ENCODE results near the gene TBC1D14. TPM values are rescaled to one million over a fixed set of nuclear protein-coding genes. Genes with fewer than 3 reads are reported as not detected.
A peak's percentile ranks its signal among the peaks of the same experiment; 100 is the strongest.

TBC1D14 gene
- total RNA-seq, 1 donor: 34.0 TPM

GRCh38 chr4:7014815-7015214 is 105.2 kb downstream of the TBC1D14 start:
- H3K4me3 ChIP-seq (ENCODE audit: low read depth, low read length): no peak overlapping the region
- TF ChIP-seq CTCF (IDR thresholded peaks at IDR 0.05; ENCODE audit: insufficient read depth, low read length): no peak
- no peak for DNase-seq (ENCODE audit: low read depth)

DNA sequence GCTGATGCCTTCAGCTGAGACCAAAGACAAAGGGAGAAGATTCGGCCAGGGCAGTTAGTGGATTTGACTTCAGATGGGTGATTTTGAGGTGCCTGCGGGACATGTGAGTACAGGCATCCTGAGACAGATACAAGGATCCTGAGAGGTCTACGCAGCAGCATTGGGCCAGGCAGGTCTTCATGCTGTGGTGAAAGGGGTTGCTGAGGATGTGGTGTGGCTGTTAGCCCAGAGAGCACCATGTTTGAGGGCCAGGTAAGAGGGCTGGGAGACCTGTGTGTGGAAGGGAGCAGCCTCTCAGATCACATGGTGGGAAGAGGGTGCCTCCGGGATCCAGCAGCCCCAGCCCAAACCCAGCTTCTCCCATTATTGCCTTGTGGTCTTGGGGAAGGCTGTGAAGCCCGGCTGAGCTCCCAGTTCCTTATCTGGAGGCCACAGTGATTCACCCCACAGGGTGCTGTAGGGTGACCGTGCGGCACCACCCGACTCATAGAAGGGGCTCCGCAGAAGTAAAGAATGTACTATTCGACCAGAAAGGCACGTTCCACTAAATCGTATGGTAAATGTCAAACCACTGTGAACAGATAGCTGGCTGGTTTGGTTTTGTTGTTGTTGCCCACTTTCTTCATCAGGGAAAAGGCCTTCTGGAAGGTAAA is 105.9 kb downstream of the TBC1D14 start:
- H3K4me3 ChIP-seq (ENCODE audit: low read depth, low read length): no peak overlapping the region
- peak; percentile 67 for DNase-seq (ENCODE audit: low read depth)
- TF ChIP-seq CTCF (IDR thresholded peaks at IDR 0.05; ENCODE audit: insufficient read depth, low read length): no peak

- TF ChIP-seq CTCF (IDR thresholded peaks at IDR 0.05; ENCODE audit: insufficient read depth, low read length): no peak
- DNase-seq (ENCODE audit: low read depth): no peak
- H3K4me3 ChIP-seq (ENCODE audit: low read depth, low read length): no peak overlapping the region
Observed at GRCh38 chr4:7016086-7016485, 106.5 kb downstream of the TBC1D14 start.

- no peak for DNase-seq (ENCODE audit: low read depth)
- no peak for TF ChIP-seq CTCF (IDR thresholded peaks at IDR 0.05; ENCODE audit: insufficient read depth, low read length)
- H3K4me3 ChIP-seq (ENCODE audit: low read depth, low read length): no peak overlapping the region
Observed at GRCh38 chr4:7016512-7016911, 106.9 kb downstream of the TBC1D14 start.

DNA sequence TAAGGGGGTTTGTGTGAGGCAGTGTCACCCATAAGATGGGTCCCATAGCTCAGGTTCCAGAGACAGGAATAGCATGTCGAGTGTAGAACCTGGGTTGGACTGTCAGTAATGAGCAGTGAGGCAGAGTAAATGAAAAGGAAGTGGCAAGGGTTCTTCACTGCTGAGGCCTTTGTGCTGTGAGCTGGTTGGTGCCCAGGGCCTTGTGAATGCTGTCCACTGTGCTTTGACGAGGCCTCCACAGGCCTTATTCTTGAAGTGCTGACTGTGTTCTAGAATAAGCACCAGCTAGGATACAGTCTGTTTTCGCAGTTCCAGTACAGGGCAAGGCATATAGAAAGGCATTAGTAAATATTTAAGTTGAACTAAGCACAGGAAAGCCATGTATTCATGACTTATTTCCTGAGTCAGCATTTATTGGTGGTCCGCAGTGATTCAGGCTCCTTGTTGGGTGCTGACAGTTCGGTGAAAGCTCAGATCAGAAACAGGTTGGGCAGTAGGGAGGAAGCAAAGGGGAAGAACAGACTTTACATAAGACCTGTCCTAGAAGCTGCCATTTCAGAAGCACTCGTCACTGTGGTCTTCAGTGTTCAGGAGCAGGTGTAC is 107.9 kb downstream of the TBC1D14 start:
- no peak overlapping the region for H3K4me3 ChIP-seq (ENCODE audit: low read depth, low read length)
- no peak for TF ChIP-seq CTCF (IDR thresholded peaks at IDR 0.05; ENCODE audit: insufficient read depth, low read length)
- DNase-seq (ENCODE audit: low read depth): no peak

GRCh38 chr4:7018281-7018680 is 108.7 kb downstream of the TBC1D14 start:
- no peak for DNase-seq (ENCODE audit: low read depth)
- no peak overlapping the region for H3K4me3 ChIP-seq (ENCODE audit: low read depth, low read length)
- no peak for TF ChIP-seq CTCF (IDR thresholded peaks at IDR 0.05; ENCODE audit: insufficient read depth, low read length)

All from fibroblast of the aortic adventitia (primary cell).